ENCODE measurements around the gene OBSL1. TPM values are rescaled to one million over a fixed set of nuclear protein-coding genes. Genes with fewer than 3 reads are reported as not detected.
A peak's percentile ranks its signal among the peaks of the same experiment; 100 is the strongest.

The OBSL1 gene
- polyA plus RNA-seq, 3 donors, result 0.09 TPM; not detected in 2

- Histone ChIP-seq H3K4me2 (replicated peaks; ENCODE audit: extremely low read depth, low read length, poor library complexity, severe bottlenecking) (peak overlapping the region; percentile 82), H3K27ac (ENCODE audit: low read depth in 1 of 2, low read length in 2 of 2) (no peak overlapping the region)
- intact Hi-C loops (cut with micrococcal nuclease), result loop anchor here (5.0 kb wide), 1 partner anchor 44 kb away; the partner anchor contains the start of gene STK11IP (in 2 of the 2)
Measured at GRCh38 chr2:219553463-219553963, 17.8 kb downstream of the OBSL1 start.

GRCh38 chr2:219553168-219553417 is 18.2 kb downstream of the OBSL1 start:
- Mint-ChIP-seq H3K27me3 (ENCODE audit: low read depth in 3 of 3) (peaks cover 35 to 57% (median 44%) of the 10 kb centered on the region in 3 donors), H3K36me3 (peaks cover 0 to 3% of the 10 kb centered on the region in 2 donors), H3K4me1 (peaks cover 8% of the 10 kb centered on the region), H3K27ac (no peak overlapping the region), H3K9me3 (peaks cover 0 to 9% (median 3%) of the 10 kb centered on the region in 7 donors), H3K4me3 (peak overlapping the region in 1 of 2 donors; percentile 77)
- Histone ChIP-seq H3K9me3 (replicated peaks in 1 of 2; ENCODE audit: control insufficient read depth in 1 of 2, insufficient read depth in 1 of 2, low read length in 2 of 2) (peaks cover 0 to 5% of the 10 kb centered on the region in 2 donors), H4K20me1 (ENCODE audit: insufficient read depth, low read length) (no peaks in the 10 kb centered on the region), H3K79me2 (ENCODE audit: insufficient read depth, low read length) (no peaks in the 10 kb centered on the region), H3K9ac (ENCODE audit: insufficient read depth, low read length, poor library complexity, severe bottlenecking) (no peak overlapping the region), H2AFZ (ENCODE audit: insufficient read depth, low read depth, low read length, poor library complexity, severe bottlenecking) (peak overlapping the region; percentile 74), H3K4me2 (replicated peaks; ENCODE audit: extremely low read depth, low read length, poor library complexity, severe bottlenecking) (peak overlapping the region; percentile 82), H3K27ac (ENCODE audit: low read depth in 1 of 2, low read length in 2 of 2) (no peak overlapping the region), H3K36me3 (replicated peaks in 1 of 2; ENCODE audit: control insufficient read depth in 1 of 2, insufficient read depth in 2 of 2, low read length in 2 of 2) (no peaks in the 10 kb centered on the region), H3K27me3 (ENCODE audit: control insufficient read depth in 2 of 2, insufficient read depth in 2 of 2, low read length in 2 of 2) (peaks cover 17 to 44% of the 10 kb centered on the region in 2 donors), H3K4me1 (ENCODE audit: control insufficient read depth in 1 of 2, insufficient read depth in 2 of 2, low read length in 2 of 2) (peaks cover 12 to 18% of the 10 kb centered on the region in 2 donors), H3K4me3 (replicated peaks in 1 of 3; ENCODE audit: low read depth in 2 of 3, low read length in 3 of 3) (peak overlapping the region in 1 of 3 experiments; percentile 71)
- 36% methylated on average over 5 of the region's 7 CpGs for WGBS (ENCODE audit: insufficient coverage)
- intact Hi-C loops (cut with micrococcal nuclease), result loop anchor here (5.0 kb wide), 1 partner anchor 44 kb away; the partner anchor contains the start of gene STK11IP (in 2 of the 2)
- no peak for DNase-seq
- TF ChIP-seq CTCF (IDR thresholded peaks at IDR 0.05), result no peak

More at GRCh38 chr2:219553463-219553963, 17.8 kb downstream of the OBSL1 start:
- Histone ChIP-seq H3K27me3 (ENCODE audit: control insufficient read depth in 2 of 2, insufficient read depth in 2 of 2, low read length in 2 of 2) (peaks cover 17 to 44% of the 10 kb centered on the region in 2 donors), H3K9me3 (replicated peaks in 1 of 2; ENCODE audit: control insufficient read depth in 1 of 2, insufficient read depth in 1 of 2, low read length in 2 of 2) (peaks cover 0 to 5% of the 10 kb centered on the region in 2 donors), H3K79me2 (ENCODE audit: insufficient read depth, low read length) (no peaks in the 10 kb centered on the region), H3K9ac (ENCODE audit: insufficient read depth, low read length, poor library complexity, severe bottlenecking) (no peak overlapping the region), H3K4me1 (ENCODE audit: control insufficient read depth in 1 of 2, insufficient read depth in 2 of 2, low read length in 2 of 2) (peaks cover 12 to 18% of the 10 kb centered on the region in 2 donors), H3K36me3 (replicated peaks in 1 of 2; ENCODE audit: control insufficient read depth in 1 of 2, insufficient read depth in 2 of 2, low read length in 2 of 2) (no peaks in the 10 kb centered on the region), H4K20me1 (ENCODE audit: insufficient read depth, low read length) (no peaks in the 10 kb centered on the region), H3K4me3 (replicated peaks in 1 of 3; ENCODE audit: low read depth in 2 of 3, low read length in 3 of 3) (no peak overlapping the region), H2AFZ (ENCODE audit: insufficient read depth, low read depth, low read length, poor library complexity, severe bottlenecking) (no peak overlapping the region)
- Mint-ChIP-seq H3K36me3 (peaks cover 0 to 3% of the 10 kb centered on the region in 2 donors), H3K27me3 (ENCODE audit: low read depth in 3 of 3) (peaks cover 33 to 54% (median 44%) of the 10 kb centered on the region in 3 donors), H3K4me3 (peak overlapping the region in 1 of 2 donors; percentile 77), H3K4me1 (peaks cover 8% of the 10 kb centered on the region), H3K27ac (no peak overlapping the region), H3K9me3 (peaks cover 0 to 9% (median 3%) of the 10 kb centered on the region in 7 donors)
- WGBS (ENCODE audit: insufficient coverage), result 84% methylated on average over 10 of the region's 12 CpGs
- no peak for DNase-seq
- no peak for TF ChIP-seq CTCF (IDR thresholded peaks at IDR 0.05)

Data from CD14-positive monocyte (primary cell).